ENCODE data around the gene DSG4. TPM values are rescaled to one million over a fixed set of nuclear protein-coding genes. Genes with fewer than 3 reads are reported as not detected.
A peak's percentile ranks its signal among the peaks of the same experiment; 100 is the strongest.

The DSG4 gene
- total RNA-seq, 1 donor from 2014 or later: not detected

DNA sequence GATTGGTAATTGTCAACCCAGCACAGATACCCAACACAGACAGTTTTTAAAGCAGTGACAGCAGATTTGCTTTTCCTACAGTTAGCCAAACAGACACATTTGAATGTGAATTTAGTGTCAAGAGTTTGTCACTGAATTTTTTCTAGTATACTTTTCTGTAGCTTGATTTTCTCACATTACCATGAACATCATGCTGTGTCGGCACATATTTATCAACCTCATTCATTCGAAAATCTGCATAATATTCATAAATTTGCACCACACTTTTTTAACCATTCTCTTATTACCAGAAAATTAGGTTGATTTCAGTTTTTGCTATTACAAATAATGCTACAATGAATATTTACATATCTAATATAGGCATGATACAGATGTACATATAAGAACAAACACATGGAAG lies 43.9 kb downstream of the DSG4 start:
- Mint-ChIP-seq H3K27ac (ENCODE audit: unreplicated experiment) (no peak overlapping the region), H3K9me3 (ENCODE audit: unreplicated experiment) (no peaks in the 10 kb centered on the region), H3K4me1 (ENCODE audit: low read depth, unreplicated experiment) (peaks cover 2% of the 10 kb centered on the region), H3K27me3 (ENCODE audit: low read depth, unreplicated experiment) (no peaks in the 10 kb centered on the region), H3K36me3 (ENCODE audit: low read depth, unreplicated experiment) (no peaks in the 10 kb centered on the region), H3K4me3 (ENCODE audit: unreplicated experiment) (no peak overlapping the region)
- Histone ChIP-seq H3K27ac (ENCODE audit: low read depth, low read length) (no peak overlapping the region), H4K20me1 (ENCODE audit: insufficient read depth, low read length) (no peaks in the 10 kb centered on the region), H3K36me3 (ENCODE audit: insufficient read depth, low read length) (no peaks in the 10 kb centered on the region), H2AFZ (ENCODE audit: low read depth, low read length) (no peak overlapping the region), H3K4me2 (ENCODE audit: low read length) (no peak overlapping the region), H3K4me3 (ENCODE audit: insufficient read depth, low read depth, low read length) (no peak overlapping the region), H3K27me3 (ENCODE audit: insufficient read depth, low read length) (no peaks in the 10 kb centered on the region), H3K79me2 (ENCODE audit: insufficient read depth, low read length) (no peaks in the 10 kb centered on the region), H3K9ac (ENCODE audit: low read length) (no peak overlapping the region), H3K4me1 (ENCODE audit: insufficient read depth, low read length) (no peaks in the 10 kb centered on the region), H3K9me3 (ENCODE audit: insufficient read depth, low read depth, low read length) (no peaks in the 10 kb centered on the region)
- DNase-seq (ENCODE audit: low read depth): no peak
- no peak for FAIRE-seq
- TF ChIP-seq, protein P1, sequence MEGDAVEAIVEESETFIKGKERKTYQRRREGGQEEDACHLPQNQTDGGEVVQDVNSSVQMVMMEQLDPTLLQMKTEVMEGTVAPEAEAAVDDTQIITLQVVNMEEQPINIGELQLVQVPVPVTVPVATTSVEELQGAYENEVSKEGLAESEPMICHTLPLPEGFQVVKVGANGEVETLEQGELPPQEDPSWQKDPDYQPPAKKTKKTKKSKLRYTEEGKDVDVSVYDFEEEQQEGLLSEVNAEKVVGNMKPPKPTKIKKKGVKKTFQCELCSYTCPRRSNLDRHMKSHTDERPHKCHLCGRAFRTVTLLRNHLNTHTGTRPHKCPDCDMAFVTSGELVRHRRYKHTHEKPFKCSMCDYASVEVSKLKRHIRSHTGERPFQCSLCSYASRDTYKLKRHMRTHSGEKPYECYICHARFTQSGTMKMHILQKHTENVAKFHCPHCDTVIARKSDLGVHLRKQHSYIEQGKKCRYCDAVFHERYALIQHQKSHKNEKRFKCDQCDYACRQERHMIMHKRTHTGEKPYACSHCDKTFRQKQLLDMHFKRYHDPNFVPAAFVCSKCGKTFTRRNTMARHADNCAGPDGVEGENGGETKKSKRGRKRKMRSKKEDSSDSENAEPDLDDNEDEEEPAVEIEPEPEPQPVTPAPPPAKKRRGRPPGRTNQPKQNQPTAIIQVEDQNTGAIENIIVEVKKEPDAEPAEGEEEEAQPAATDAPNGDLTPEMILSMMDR (IDR thresholded peaks at IDR 0.05; ENCODE audit: insufficient read depth, low read depth, low read length): no peak
- no peak for TF ChIP-seq EZH2 (IDR thresholded peaks at IDR 0.05; ENCODE audit: insufficient read depth, low read length)

- no peak overlapping the region for H3K9ac ChIP-seq (ENCODE audit: low read length)
- H3K4me1 ChIP-seq (ENCODE audit: insufficient read depth, low read length): no peaks in the 10 kb centered on the region
- H3K27ac ChIP-seq (ENCODE audit: low read depth, low read length): no peak overlapping the region
- H3K79me2 ChIP-seq (ENCODE audit: insufficient read depth, low read length): no peaks in the 10 kb centered on the region
- TF ChIP-seq, protein P1 (IDR thresholded peaks at IDR 0.05; ENCODE audit: insufficient read depth, low read depth, low read length): peak; percentile 93
- TF ChIP-seq EZH2 (IDR thresholded peaks at IDR 0.05; ENCODE audit: insufficient read depth, low read length): no peak
- Mint-ChIP-seq H3K27ac (ENCODE audit: unreplicated experiment) (no peak overlapping the region), H3K4me3 (ENCODE audit: unreplicated experiment) (no peak overlapping the region), H3K4me1 (ENCODE audit: low read depth, unreplicated experiment) (peaks cover 13% of the 10 kb centered on the region), H3K9me3 (ENCODE audit: unreplicated experiment) (no peaks in the 10 kb centered on the region), H3K27me3 (ENCODE audit: low read depth, unreplicated experiment) (no peaks in the 10 kb centered on the region), H3K36me3 (ENCODE audit: low read depth, unreplicated experiment) (no peaks in the 10 kb centered on the region)
- DNase-seq (ENCODE audit: low read depth) (peak; percentile 37), FAIRE-seq (no peak)
- no peak overlapping the region for H3K4me2 ChIP-seq (ENCODE audit: low read length)
- H3K9me3 ChIP-seq (ENCODE audit: insufficient read depth, low read depth, low read length): no peaks in the 10 kb centered on the region
- H2AFZ ChIP-seq (ENCODE audit: low read depth, low read length): no peak overlapping the region
- no peaks in the 10 kb centered on the region for H3K27me3 ChIP-seq (ENCODE audit: insufficient read depth, low read length)
- H4K20me1 ChIP-seq (ENCODE audit: insufficient read depth, low read length): no peaks in the 10 kb centered on the region
- no peak overlapping the region for H3K4me3 ChIP-seq (ENCODE audit: insufficient read depth, low read depth, low read length)
- no peaks in the 10 kb centered on the region for H3K36me3 ChIP-seq (ENCODE audit: insufficient read depth, low read length)
Measured at GRCh38 chr18:31424383-31424988, 47.9 kb downstream of the DSG4 start.

- H3K9me3 Mint-ChIP-seq (ENCODE audit: unreplicated experiment): no peaks in the 10 kb centered on the region
- H3K36me3 Mint-ChIP-seq (ENCODE audit: low read depth, unreplicated experiment): no peaks in the 10 kb centered on the region
- H3K27ac Mint-ChIP-seq (ENCODE audit: unreplicated experiment): no peak overlapping the region
- Histone ChIP-seq H3K27me3 (ENCODE audit: insufficient read depth, low read length) (no peaks in the 10 kb centered on the region), H4K20me1 (ENCODE audit: insufficient read depth, low read length) (no peaks in the 10 kb centered on the region), H3K4me3 (ENCODE audit: insufficient read depth, low read depth, low read length) (no peak overlapping the region), H3K4me1 (ENCODE audit: insufficient read depth, low read length) (no peaks in the 10 kb centered on the region), H3K4me2 (ENCODE audit: low read length) (no peak overlapping the region), H2AFZ (ENCODE audit: low read depth, low read length) (no peak overlapping the region), H3K27ac (ENCODE audit: low read depth, low read length) (no peak overlapping the region), H3K9ac (ENCODE audit: low read length) (no peak overlapping the region), H3K79me2 (ENCODE audit: insufficient read depth, low read length) (no peaks in the 10 kb centered on the region), H3K36me3 (ENCODE audit: insufficient read depth, low read length) (no peaks in the 10 kb centered on the region), H3K9me3 (ENCODE audit: insufficient read depth, low read depth, low read length) (no peaks in the 10 kb centered on the region)
- TF ChIP-seq, protein P1 (IDR thresholded peaks at IDR 0.05; ENCODE audit: insufficient read depth, low read depth, low read length): no peak
- no peak for TF ChIP-seq EZH2 (IDR thresholded peaks at IDR 0.05; ENCODE audit: insufficient read depth, low read length)
- H3K27me3 Mint-ChIP-seq (ENCODE audit: low read depth, unreplicated experiment): no peaks in the 10 kb centered on the region
- H3K4me3 Mint-ChIP-seq (ENCODE audit: unreplicated experiment): no peak overlapping the region
- no peak for DNase-seq (ENCODE audit: low read depth)
- peaks cover 18% of the 10 kb centered on the region for H3K4me1 Mint-ChIP-seq (ENCODE audit: low read depth, unreplicated experiment)
- no peak for FAIRE-seq
Measured at GRCh38 chr18:31426021-31426420, 49.4 kb downstream of the DSG4 start.

Data from astrocyte (in vitro differentiated cells and primary cell).